Heart left ventricle (tissue), 16 donors: ENCODE measurements around the gene COL5A3. TPM values are rescaled to one million over a fixed set of nuclear protein-coding genes. Genes with fewer than 3 reads are reported as not detected.

ENCODE experiments used
- ATAC-seq, 4 donors: fragments of 200-7000 bp; cut with Tn5 transposase; one replicate each; pipeline ENCODE4 v1.9.1; 2020 to 2022; ENCODE audit warnings: moderate library complexity in 4 of 4, mild to moderate bottlenecking in 3 of 4, moderate number of reproducible peaks in 1 of 4
- DNase-seq, 5 donors: peaks; one replicate each; pipeline ENCODE4 v3.0.0-alpha.2; 2020
- H3K27ac ChIP-seq, 12 donors: fragments of 200-600 bp; sonication (generic) in 4 of 12; one replicate each; pipeline versions ENCODE4 v1.5.0 to v1.8.0; 2016 to 2022; ENCODE audit warnings: mild to moderate bottlenecking in 2 of 12
- H3K27me3 ChIP-seq, 9 donors: fragments of 200-600 bp; sonication (generic) in 2 of 9; one replicate each; pipeline versions ENCODE4 v1.5.1 to v1.8.0; 2016 to 2022; ENCODE audit warnings: mild to moderate bottlenecking in 3 of 9
- H3K36me3 ChIP-seq, 9 donors: fragments of 200-600 bp; sonication (generic) in 2 of 9; one replicate each; pipeline versions ENCODE4 v1.5.0 to v1.8.0; 2018 to 2022; ENCODE audit warnings: mild to moderate bottlenecking in 2 of 9
- H3K4me1 ChIP-seq, 12 donors: fragments of 200-600 bp; sonication (generic) in 4 of 12; one replicate each; pipeline versions ENCODE4 v1.5.0 to v1.8.0; 2016 to 2022; ENCODE audit warnings: mild to moderate bottlenecking in 3 of 12
- H3K4me3 ChIP-seq, 12 donors: fragments of 200-600 bp; sonication (generic) in 4 of 12; one replicate each; pipeline versions ENCODE4 v1.5.0 to v1.8.0; 2017 to 2022; ENCODE audit warnings: mild to moderate bottlenecking in 9 of 12, moderate library complexity in 4 of 12
- H3K9me3 ChIP-seq, 12 donors: fragments of 200-600 bp; sonication (generic) in 4 of 12; one replicate each; pipeline versions ENCODE4 v1.5.0 to v1.8.0; 2016 to 2022; ENCODE audit warnings: mild to moderate bottlenecking in 1 of 12
- CTCF ChIP-seq, 12 donors: fragments of 200-600 bp; sonication (generic) in 4 of 12; IDR thresholded peaks; one replicate each; pipeline versions ENCODE4 v1.5.0 to v1.8.0; 2018 to 2022; ENCODE audit warnings: antibody characterized with exemption in 12 of 12, mild to moderate bottlenecking in 5 of 12
- POLR2A ChIP-seq, 2 donors: fragments of 450-650 bp; IDR thresholded peaks; one replicate each; pipeline ENCODE4 v1.6.1; 2017; ENCODE audit warnings: antibody characterized with exemption in 2 of 2, mild to moderate bottlenecking in 2 of 2, moderate library complexity in 2 of 2
- WGBS, 4 donors: extraction: QIAGEN DNeasy Blood & Tissue Kit in 2 of 4; methylation state at CpG; one replicate each; pipeline versions ENCODE4 v1.1.5 to v1.1.7; 2013 to 2018; 5-methylcytosine and 5-hydroxymethylcytosine counted together
- intact Hi-C, 10 donors: fragments of 100-400 bp; cut with DNase I; formaldehyde crosslinking; loops; one replicate each; pipeline versions ENCODE4 v1.11.1 to v1.14.2; 2022
- polyA plus RNA-seq, 2 donors: library from polyadenylated mRNA; stranded (reverse); fragments of 200-250 nt; gene quantifications; one replicate each; pipeline ENCODE4 v1.2.3, GENCODE V29; 2013
- total RNA-seq, 9 donors: library from RNA; depleted of rRNA in 2 of 9; stranded (reverse); fragments of >200 nt in 2 of 9; fragmentation: NEBNext Ultra II Directional in 3 of 9; extraction: Animal tissue kit (Norgen Biotek cat#: 25700) in 3 of 9; gene quantifications; one replicate each; pipeline versions ENCODE4 v1.1.0 to v1.2.4, GENCODE V29; 2016 to 2023
- donor health status: ischemic (EF 13 %, LVEDD 7.1; RV severe dilation, severe dysfunction).
- donor health status: healthy with polysubstance abuse.
- donor health status: DM: no; HTN: yes; CAD: no.
- donor health status: DM: no; HTN: no; CAD: no.
- donor health status: ischemic (EF 25% LVEDD 6.9; RV normal size, moderate dysfunction).
- donor health status: ischemic (EF 25% LVEDD 5.7; RV mildly dilated, moderate dysfunction).
- donor health status: healthy.
- donor health status: DM: yes; HTN: yes; CAD: no.
- donor health status: ischemic (EF 35%, LVEDD 5.7; RV mildly dilated, moderate dysfunction).
- donor health status: nonischemic (EF 11% LVEDD 7.7; RV severe dilation, severe dysfunction).
- donor health status: DM: yes; HTN: yes; CAD: no.
- donor health status: PGD.
- donor health status: ischemic (EF 29% LVEDD 5.4; RV normal size, mild dysfunction).
- donor health status: nonischemic (EF 23%, LVEDD 6.1; RV moderate dilation, normal function).

Gene COL5A3
- total and polyA plus RNA-seq, 11 donors: 5.0 to 34.1 (median 12.2) TPM

- ATAC-seq: peak in 1 of 4 donors; percentile 15
- peaks cover 0 to 45% (median 10%) of the 10 kb centered on the region in 9 donors for H3K27me3 ChIP-seq
Observed at GRCh38 chr19:9966448-9966847, 43.9 kb downstream of the COL5A3 start.

GRCh38 chr19:9966024-9966423 lies 44.3 kb downstream of the COL5A3 start:
- Histone ChIP-seq H3K4me1 (no peaks in the 10 kb centered on the region), H3K9me3 (no peaks in the 10 kb centered on the region), H3K4me3 (no peak overlapping the region), H3K27ac (no peak overlapping the region), H3K36me3 (peaks cover 0 to 75% (median 26%) of the 10 kb centered on the region in 9 donors), H3K27me3 (peaks cover 0 to 45% (median 10%) of the 10 kb centered on the region in 9 donors)
- intact Hi-C loops: no loop called here
- ATAC-seq (no peak), DNase-seq (no peak)
- 37 to 46% (median 41%) methylated on average over 11 to 14 of the region's 14 CpGs for WGBS, 4 donors
- TF ChIP-seq POLR2A (IDR thresholded peaks at IDR 0.05): no peak
- no peak for TF ChIP-seq CTCF (IDR thresholded peaks at IDR 0.05)

More at GRCh38 chr19:9966448-9966847, 43.9 kb downstream of the COL5A3 start:
- no peaks in the 10 kb centered on the region for H3K9me3 ChIP-seq
- no peak for TF ChIP-seq CTCF (IDR thresholded peaks at IDR 0.05)
- TF ChIP-seq POLR2A (IDR thresholded peaks at IDR 0.05): no peak
- 9 to 26% (median 22%) methylated on average over 13 to 29 of the region's 29 CpGs for WGBS, 4 donors
- DNase-seq: no peak
- intact Hi-C loops: no loop called here
- H3K4me1 ChIP-seq: no peaks in the 10 kb centered on the region
- H3K27ac ChIP-seq: no peak overlapping the region
- no peak overlapping the region for H3K4me3 ChIP-seq
- H3K36me3 ChIP-seq: peaks cover 0 to 75% (median 30%) of the 10 kb centered on the region in 9 donors

- 46 to 54% (median 48%) methylated on average over 7 of the region's 7 CpGs for whole genome bisulfite sequencing, 4 donors
- DNase-seq (no peak), ATAC-seq (no peak)
- TF ChIP-seq CTCF (IDR thresholded peaks at IDR 0.05): no peak
- TF ChIP-seq POLR2A (IDR thresholded peaks at IDR 0.05): no peak
- H3K27me3 ChIP-seq: peaks cover 0 to 39% (median 11%) of the 10 kb centered on the region in 9 donors
- no peak overlapping the region for H3K27ac ChIP-seq
- intact Hi-C loops: no loop called here
- no peak overlapping the region for H3K4me3 ChIP-seq
- H3K4me1 ChIP-seq: no peaks in the 10 kb centered on the region
- peaks cover 0 to 65% (median 14%) of the 10 kb centered on the region in 9 donors for H3K36me3 ChIP-seq
- no peaks in the 10 kb centered on the region for H3K9me3 ChIP-seq
Observed at GRCh38 chr19:9962623-9963290, 47.5 kb downstream of the COL5A3 start.

GRCh38 chr19:9961103-9961502 lies 49.2 kb downstream of the COL5A3 start:
- Histone ChIP-seq H3K4me1 (no peaks in the 10 kb centered on the region), H3K27me3 (peaks cover 0 to 30% (median 4%) of the 10 kb centered on the region in 9 donors), H3K36me3 (peaks cover 0 to 50% (median 10%) of the 10 kb centered on the region in 9 donors), H3K4me3 (no peak overlapping the region), H3K27ac (no peak overlapping the region), H3K9me3 (no peaks in the 10 kb centered on the region)
- intact Hi-C loops: no loop called here
- ATAC-seq (no peak), DNase-seq (no peak)
- WGBS, 4 donors: 81 to 87% (median 84%) methylated on average over 4 of the region's 4 CpGs
- TF ChIP-seq POLR2A (IDR thresholded peaks at IDR 0.05): no peak
